ENCODE measurements around the gene PLB1. TPM values are rescaled to one million over a fixed set of nuclear protein-coding genes. Genes with fewer than 3 reads are reported as not detected.

The PLB1 gene
- total and polyA plus RNA-seq, 2 donors (not counting 1 experiment from before 2014, with no cell fraction given) = 0.25 to 0.51 TPM

DNA sequence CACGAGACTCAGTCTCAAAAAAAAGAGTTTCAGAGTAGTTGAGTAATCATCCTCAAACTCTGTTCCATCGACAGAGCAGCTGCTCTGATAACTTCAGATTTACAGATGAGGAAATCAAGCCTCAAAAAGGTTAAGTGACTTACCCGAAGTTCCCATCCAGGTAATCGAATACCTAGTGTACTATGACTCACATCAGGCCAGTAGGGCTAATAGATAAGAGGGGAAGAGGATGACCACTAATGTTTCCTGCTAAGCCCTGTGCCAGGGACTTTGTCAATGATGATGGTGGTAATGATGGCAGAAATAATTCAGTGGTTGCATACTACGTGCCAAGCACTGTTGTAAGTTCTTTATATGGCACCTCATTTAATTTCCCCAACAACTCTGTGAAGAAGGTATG is 80.9 kb downstream of the PLB1 start:
- H4K20me1 ChIP-seq (ENCODE audit: control insufficient read depth, insufficient read depth, low read length, poor library complexity, severe bottlenecking) = no peaks in the 10 kb centered on the region
- DNase-seq = no peak
- H3K9me3 Mint-ChIP-seq (ENCODE audit: insufficient read depth) = no peaks in the 10 kb centered on the region
- ChIA-PET POLR2A (no interaction called here), CTCF (interaction anchor here (1.5 kb wide), 1 partner anchor 10 kb away, joined by 4 read pairs; no protein-coding TSS in a partner anchor)
- no peaks in the 10 kb centered on the region for H3K9me3 ChIP-seq (ENCODE audit: control extremely low read depth in 1 of 3, control insufficient read depth in 2 of 3, insufficient read depth in 1 of 3, low read length in 2 of 3)
- H2AFZ ChIP-seq (ENCODE audit: insufficient read depth, low read depth, low read length, poor library complexity, severe bottlenecking) = no peak overlapping the region
- 98% methylated on average over 4 of the region's 5 CpGs for WGBS (ENCODE audit: insufficient coverage)
- H3K4me3 Mint-ChIP-seq = no peak overlapping the region
- no peak overlapping the region for H3K27ac Mint-ChIP-seq
- H3K79me2 ChIP-seq (ENCODE audit: control insufficient read depth, insufficient read depth, low read length) = no peaks in the 10 kb centered on the region
- H3K36me3 ChIP-seq (replicated peaks in 1 of 2; ENCODE audit: control extremely low read depth in 1 of 2, control insufficient read depth in 1 of 2, extremely low read depth in 1 of 2, insufficient read depth in 2 of 2, low read length in 1 of 2) = no peaks in the 10 kb centered on the region
- intact Hi-C loops (cut with micrococcal nuclease) = no loop called here
- no peaks in the 10 kb centered on the region for H3K4me1 ChIP-seq (ENCODE audit: control insufficient read depth in 2 of 2, insufficient read depth in 2 of 2, low read length in 2 of 2)
- H3K27me3 Mint-ChIP-seq = peaks cover 6% of the 10 kb centered on the region
- H3K4me3 ChIP-seq (ENCODE audit: control extremely low read depth in 1 of 5, extremely low read depth in 1 of 5, insufficient read depth in 1 of 5, low read depth in 2 of 5, low read length in 4 of 5) = no peak overlapping the region
- H3K4me2 ChIP-seq (replicated peaks; ENCODE audit: low read depth, low read length, poor library complexity, severe bottlenecking) = no peak overlapping the region
- H3K27ac ChIP-seq (ENCODE audit: low read length in 2 of 2) = no peak overlapping the region
- no peak overlapping the region for H3K9ac ChIP-seq (ENCODE audit: low read length)
- TF ChIP-seq, protein P1, sequence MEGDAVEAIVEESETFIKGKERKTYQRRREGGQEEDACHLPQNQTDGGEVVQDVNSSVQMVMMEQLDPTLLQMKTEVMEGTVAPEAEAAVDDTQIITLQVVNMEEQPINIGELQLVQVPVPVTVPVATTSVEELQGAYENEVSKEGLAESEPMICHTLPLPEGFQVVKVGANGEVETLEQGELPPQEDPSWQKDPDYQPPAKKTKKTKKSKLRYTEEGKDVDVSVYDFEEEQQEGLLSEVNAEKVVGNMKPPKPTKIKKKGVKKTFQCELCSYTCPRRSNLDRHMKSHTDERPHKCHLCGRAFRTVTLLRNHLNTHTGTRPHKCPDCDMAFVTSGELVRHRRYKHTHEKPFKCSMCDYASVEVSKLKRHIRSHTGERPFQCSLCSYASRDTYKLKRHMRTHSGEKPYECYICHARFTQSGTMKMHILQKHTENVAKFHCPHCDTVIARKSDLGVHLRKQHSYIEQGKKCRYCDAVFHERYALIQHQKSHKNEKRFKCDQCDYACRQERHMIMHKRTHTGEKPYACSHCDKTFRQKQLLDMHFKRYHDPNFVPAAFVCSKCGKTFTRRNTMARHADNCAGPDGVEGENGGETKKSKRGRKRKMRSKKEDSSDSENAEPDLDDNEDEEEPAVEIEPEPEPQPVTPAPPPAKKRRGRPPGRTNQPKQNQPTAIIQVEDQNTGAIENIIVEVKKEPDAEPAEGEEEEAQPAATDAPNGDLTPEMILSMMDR (IDR thresholded peaks at IDR 0.05) = no peak
- TF ChIP-seq EZH2 (IDR thresholded peaks at IDR 0.05; ENCODE audit: borderline replicate concordance, insufficient read depth, low read depth, low read length, poor library complexity, severe bottlenecking) = no peak
- H3K27me3 ChIP-seq (replicated peaks in 1 of 4; ENCODE audit: control extremely low read depth in 1 of 4, control insufficient read depth in 3 of 4, insufficient read depth in 4 of 4, low read length in 3 of 4) = no peaks in the 10 kb centered on the region
- H3K4me1 Mint-ChIP-seq = no peaks in the 10 kb centered on the region
- ATAC-seq (ENCODE audit: low read depth) = no peak

DNA sequence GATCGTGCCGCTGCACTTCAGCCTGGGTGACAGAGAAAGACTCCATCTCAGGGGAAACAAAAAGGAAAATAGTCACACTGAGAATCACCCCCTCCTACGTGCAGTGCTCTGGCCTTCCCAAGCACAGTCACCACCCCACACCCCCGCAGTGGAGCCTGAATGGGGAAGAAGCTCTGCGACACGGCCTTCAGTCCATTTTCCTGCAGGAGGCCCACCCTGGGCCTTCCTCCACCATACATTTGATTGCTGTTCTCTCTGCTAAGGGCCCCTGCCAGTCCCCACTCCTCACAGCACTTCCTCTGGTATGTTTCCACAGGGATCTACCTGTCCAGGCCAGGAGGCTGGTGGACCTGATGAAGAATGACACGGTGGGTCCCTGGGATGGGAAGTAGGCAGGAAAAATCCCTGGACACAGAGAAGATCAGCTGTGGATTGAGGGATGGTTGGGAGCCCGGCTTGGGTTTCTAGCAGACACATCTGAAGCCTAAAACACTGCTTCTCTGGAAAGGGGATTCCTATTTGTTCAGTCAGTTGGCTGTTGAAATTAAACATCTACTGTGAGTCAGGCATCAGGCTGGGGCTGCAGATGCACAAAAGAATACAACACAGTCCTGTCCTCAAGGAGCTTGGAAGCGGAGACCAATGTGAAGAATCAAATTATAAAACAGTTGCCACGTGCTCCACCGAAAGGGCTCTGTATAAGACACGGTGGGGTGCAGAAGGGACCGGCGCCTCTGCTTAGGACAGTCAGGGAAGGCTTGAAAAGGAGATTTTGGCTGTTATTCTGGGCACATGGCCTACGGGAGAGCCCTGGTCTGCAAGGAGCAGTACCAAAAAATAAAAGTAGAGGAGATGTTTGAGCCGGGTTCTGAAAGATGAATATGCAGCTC is 82.2 kb downstream of the PLB1 start:
- Mint-ChIP-seq H3K4me1 (no peaks in the 10 kb centered on the region), H3K27ac (no peak overlapping the region), H3K4me3 (no peak overlapping the region), H3K9me3 (ENCODE audit: insufficient read depth) (no peaks in the 10 kb centered on the region), H3K27me3 (peaks cover 3% of the 10 kb centered on the region)
- ATAC-seq (ENCODE audit: low read depth) (no peak), DNase-seq (no peak)
- H3K9ac ChIP-seq (ENCODE audit: low read length) = no peak overlapping the region
- H3K79me2 ChIP-seq (ENCODE audit: control insufficient read depth, insufficient read depth, low read length) = no peaks in the 10 kb centered on the region
- H3K27ac ChIP-seq (ENCODE audit: low read length in 2 of 2) = no peak overlapping the region
- POLR2A ChIA-PET = no interaction called here
- H3K27me3 ChIP-seq (replicated peaks in 1 of 4; ENCODE audit: control extremely low read depth in 1 of 4, control insufficient read depth in 3 of 4, insufficient read depth in 4 of 4, low read length in 3 of 4) = no peaks in the 10 kb centered on the region
- no peaks in the 10 kb centered on the region for H3K36me3 ChIP-seq (replicated peaks in 1 of 2; ENCODE audit: control extremely low read depth in 1 of 2, control insufficient read depth in 1 of 2, extremely low read depth in 1 of 2, insufficient read depth in 2 of 2, low read length in 1 of 2)
- no peaks in the 10 kb centered on the region for H3K9me3 ChIP-seq (ENCODE audit: control extremely low read depth in 1 of 3, control insufficient read depth in 2 of 3, insufficient read depth in 1 of 3, low read length in 2 of 3)
- H3K4me3 ChIP-seq (ENCODE audit: control extremely low read depth in 1 of 5, extremely low read depth in 1 of 5, insufficient read depth in 1 of 5, low read depth in 2 of 5, low read length in 4 of 5) = no peak overlapping the region
- intact Hi-C loops (cut with micrococcal nuclease) = no loop called here
- no peak overlapping the region for H2AFZ ChIP-seq (ENCODE audit: insufficient read depth, low read depth, low read length, poor library complexity, severe bottlenecking)
- H3K4me1 ChIP-seq (ENCODE audit: control insufficient read depth in 2 of 2, insufficient read depth in 2 of 2, low read length in 2 of 2) = no peaks in the 10 kb centered on the region
- TF ChIP-seq, protein P1 (IDR thresholded peaks at IDR 0.05) = no peak
- TF ChIP-seq EZH2 (IDR thresholded peaks at IDR 0.05; ENCODE audit: borderline replicate concordance, insufficient read depth, low read depth, low read length, poor library complexity, severe bottlenecking) = no peak
- H3K4me2 ChIP-seq (replicated peaks; ENCODE audit: low read depth, low read length, poor library complexity, severe bottlenecking) = no peak overlapping the region
- WGBS (ENCODE audit: insufficient coverage) = 98% methylated on average over 14 of the region's 16 CpGs
- no peaks in the 10 kb centered on the region for H4K20me1 ChIP-seq (ENCODE audit: control insufficient read depth, insufficient read depth, low read length, poor library complexity, severe bottlenecking)
- CTCF ChIA-PET = interaction anchor here (1.1 to 1.5 kb wide), 3 partner anchors 10 to 17 kb away, joined by 3 to 4 read pairs (median 4); no protein-coding TSS in a partner anchor
